ENCODE data around the gene CORO2B. TPM values are rescaled to one million over a fixed set of nuclear protein-coding genes. Genes with fewer than 3 reads are reported as not detected.
A peak's percentile ranks its signal among the peaks of the same experiment; 100 is the strongest.

The CORO2B gene
- total and polyA plus RNA-seq, 9 of the 15 experiments (the other 6 are each of a cell fraction or from before 2014, with no cell fraction given), result not detected

DNA sequence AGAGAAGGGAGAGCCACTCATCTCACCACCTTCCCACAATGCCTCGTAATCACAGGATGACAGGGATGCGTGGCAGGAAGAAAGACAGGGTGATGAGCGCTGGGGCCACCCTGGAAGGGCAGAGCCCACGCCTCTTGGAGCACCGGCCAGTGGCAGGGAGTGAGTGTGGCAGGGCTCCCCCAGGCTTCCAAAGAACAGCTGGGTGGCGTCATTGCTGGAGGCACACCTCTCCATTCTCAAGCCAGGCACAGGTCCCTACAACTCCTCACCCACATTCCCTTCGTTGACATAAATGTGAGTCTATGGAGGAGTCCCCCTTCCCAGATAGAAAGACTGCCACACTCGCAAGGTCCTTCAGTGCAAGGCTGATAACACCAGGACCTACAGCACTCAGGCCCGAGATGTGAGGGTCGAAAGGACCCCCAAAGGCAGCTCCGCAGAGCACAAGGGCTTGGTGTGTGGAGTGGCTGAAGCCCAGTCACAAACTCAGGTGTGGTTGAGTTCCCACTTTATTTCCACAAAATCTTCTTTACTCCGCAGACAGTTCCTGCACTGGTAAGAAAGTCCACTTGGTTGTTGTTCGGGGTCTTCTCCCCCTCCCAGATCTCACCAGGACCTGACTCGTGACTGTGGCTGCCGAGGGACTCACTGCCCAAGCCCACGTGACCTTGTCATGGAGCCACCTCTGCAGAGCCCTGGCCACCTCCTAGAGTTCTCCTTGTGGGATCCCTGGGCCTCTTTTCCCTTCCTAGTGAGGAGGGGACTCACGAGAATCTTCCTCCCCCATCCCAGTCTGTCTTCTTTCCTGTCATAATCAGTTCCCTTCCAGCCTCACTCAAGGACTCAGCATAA is 22.4 kb upstream of the CORO2B start:
- Histone ChIP-seq H3K4me2 (ENCODE audit: insufficient read depth, low read length) (no peak overlapping the region), H3K9ac (ENCODE audit: insufficient read depth in 1 of 2, low read depth in 2 of 2, low read length in 2 of 2) (no peak overlapping the region), H3K4me1 (replicated peaks in 1 of 2; ENCODE audit: control insufficient read depth in 2 of 2, insufficient read depth in 2 of 2, low read length in 2 of 2) (peaks cover 0 to 7% of the 10 kb centered on the region in 2 experiments; a peak in 2 of 5 replicates), H3K27me3 (ENCODE audit: control insufficient read depth in 2 of 2, insufficient read depth in 2 of 2, low read length in 2 of 2) (peaks cover 0 to 38% of the 10 kb centered on the region in 2 experiments; a peak in 3 of 5 replicates), H3K9me1 (ENCODE audit: control insufficient read depth, insufficient read depth, low read length) (no peaks in the 10 kb centered on the region), H3K79me2 (ENCODE audit: control insufficient read depth, insufficient read depth, low read length) (no peaks in the 10 kb centered on the region), H3K36me3 (ENCODE audit: control insufficient read depth, insufficient read depth, low read length) (no peaks in the 10 kb centered on the region), H3K4me3 (no peak overlapping the region), H4K20me1 (replicated peaks; ENCODE audit: control insufficient read depth, insufficient read depth, low read length) (peaks cover 18% of the 10 kb centered on the region), H2AFZ (ENCODE audit: low read depth, low read length) (no peak overlapping the region), H3K27ac (ENCODE audit: extremely low read depth, low read depth, low read length) (no peak overlapping the region), H3K9me3 (replicated peaks; ENCODE audit: control insufficient read depth, insufficient read depth, low read depth, low read length) (no peaks in the 10 kb centered on the region)
- intact Hi-C loops (cut with micrococcal nuclease), result loop anchor here (10.0 kb wide), 1 partner anchor 178 kb away; no protein-coding TSS in a partner anchor
- in situ Hi-C loops (cut with MboI), result loop anchor here (5.0 kb wide), 1 partner anchor 321 kb away; no protein-coding TSS in a partner anchor
- no peak for DNase-seq (ENCODE audit: extremely low read depth in 1 of 4, low spot score in 3 of 4)
- CTCF ChIA-PET (ENCODE audit: low intra/inter-chr PET ratio), result no interaction called here
- peak; percentile 29; the same call in 1 of the 2 replicates for TF ChIP-seq USF2 (CRISPR knock-in tag; IDR thresholded peaks at IDR 0.05)
- TF ChIP-seq FOXP1 (CRISPR knock-in tag; IDR thresholded peaks at IDR 0.05), result no peak
- BruUV-seq (replicated peaks), result no TSS peak
- ATAC-seq, result no peak
- POLR2A ChIA-PET, result no interaction called here
- no peak for FAIRE-seq
- under 1% methylated on average over 17 of the region's 17 CpGs for WGBS (ENCODE audit: insufficient coverage, low coverage, missing lambda C conversion rate)

All from K562 (cell line).